ENCODE results near the gene RAB5A. TPM values are rescaled to one million over a fixed set of nuclear protein-coding genes. Genes with fewer than 3 reads are reported as not detected.
A peak's percentile ranks its signal among the peaks of the same experiment; 100 is the strongest.

Gene RAB5A
- total and polyA plus RNA-seq, 10 of the 15 experiments (the other 5 are each of a cell fraction or from before 2014, with no cell fraction given): 15.8 to 44.3 (median 29.1) TPM

GRCh38 chr3:19932422-19932821 lies 14.5 kb upstream of the RAB5A start:
- BruUV-seq (replicated peaks): no TSS peak
- no peaks in the 10 kb centered on the region for H4K20me1 ChIP-seq (ENCODE audit: control insufficient read depth, insufficient read depth)
- no peak overlapping the region for H3K4me3 ChIP-seq
- intact Hi-C loops (cut with micrococcal nuclease; ENCODE audit: unreplicated experiment) (loop anchor here (2.0 kb wide), 1 partner anchor 14 kb away; the partner anchor contains the start of gene RAB5A), in situ Hi-C loops (cut with MboI) (no loop called here)
- no peaks in the 10 kb centered on the region for H3K79me2 ChIP-seq (ENCODE audit: control insufficient read depth, insufficient read depth, low read length)
- no peaks in the 10 kb centered on the region for H3K27me3 ChIP-seq (replicated peaks in 1 of 2; ENCODE audit: control insufficient read depth in 2 of 2, insufficient read depth in 2 of 2, low read length in 1 of 2)
- WGBS (ENCODE audit: insufficient coverage, insufficient replicate concordance, low lambda C conversion rate, missing lambda C conversion rate): 88% methylated on average over 2 of the region's 2 CpGs
- POLR2A ChIA-PET: no interaction called here
- ATAC-seq: no peak
- TF ChIP-seq SIN3A (IDR thresholded peaks at IDR 0.05; ENCODE audit: low read depth, low read length): no peak
- TF ChIP-seq ZBED1 (IDR thresholded peaks at IDR 0.05; ENCODE audit: borderline replicate concordance): no peak
- no peak for TF ChIP-seq NFXL1 (IDR thresholded peaks at IDR 0.05; ENCODE audit: borderline replicate concordance)
- no peak for TF ChIP-seq NBN (IDR thresholded peaks at IDR 0.05)
- H3K4me1 ChIP-seq (ENCODE audit: control insufficient read depth, insufficient read depth, low read length): peaks cover 13% of the 10 kb centered on the region
- no peak overlapping the region for H2AFZ ChIP-seq (ENCODE audit: control insufficient read depth, low read depth, low read length)
- H3K27ac ChIP-seq (ENCODE audit: control insufficient read depth, insufficient read depth): no peak overlapping the region
- no peak overlapping the region for H3K4me2 ChIP-seq (ENCODE audit: control insufficient read depth, insufficient read depth)
- H3K9me3 ChIP-seq (replicated peaks; ENCODE audit: control insufficient read depth, insufficient read depth, low read length): no peaks in the 10 kb centered on the region; the same call in 2 of the 3 replicates
- RAD21 ChIA-PET (ENCODE audit: unreplicated experiment): no interaction called here
- CTCF ChIA-PET: no interaction called here
- SMC1A ChIA-PET (ENCODE audit: uncharacterized antibody, unreplicated experiment): interaction anchor here (1.4 to 1.5 kb wide), 2 partner anchors 9 to 12 kb away, joined by 5 read pairs; no protein-coding TSS in a partner anchor
- no peak overlapping the region for H3K9ac ChIP-seq (ENCODE audit: control insufficient read depth, insufficient read depth, low read length)
- no peak for DNase-seq (ENCODE audit: low read depth, low spot score)
- no peaks in the 10 kb centered on the region for H3K36me3 ChIP-seq (ENCODE audit: control insufficient read depth in 2 of 2, insufficient read depth in 2 of 2, low read length in 1 of 2)
- FAIRE-seq: no peak

GRCh38 chr3:19934098-19934566 lies 12.8 kb upstream of the RAB5A start, which contains the start of gene EFHB:
EFHB (minus strand) TSS chr3:19934217; CDS start chr3:19934018, 199 bp downstream.
- Histone ChIP-seq H3K27me3 (replicated peaks in 1 of 2; ENCODE audit: control insufficient read depth in 2 of 2, insufficient read depth in 2 of 2, low read length in 1 of 2) (no peaks in the 10 kb centered on the region), H4K20me1 (ENCODE audit: control insufficient read depth, insufficient read depth) (no peaks in the 10 kb centered on the region), H3K36me3 (ENCODE audit: control insufficient read depth in 2 of 2, insufficient read depth in 2 of 2, low read length in 1 of 2) (no peaks in the 10 kb centered on the region), H3K9me3 (replicated peaks; ENCODE audit: control insufficient read depth, insufficient read depth, low read length) (no peaks in the 10 kb centered on the region; the same call in 2 of the 3 replicates), H2AFZ (ENCODE audit: control insufficient read depth, low read depth, low read length) (no peak within 1 kb of the TSS), H3K79me2 (ENCODE audit: control insufficient read depth, insufficient read depth, low read length) (no peaks in the 10 kb centered on the region), H3K4me1 (ENCODE audit: control insufficient read depth, insufficient read depth, low read length) (peaks cover 13% of the 10 kb centered on the region), H3K4me2 (ENCODE audit: control insufficient read depth, insufficient read depth) (no peak within 1 kb of the TSS), H3K27ac (ENCODE audit: control insufficient read depth, insufficient read depth) (no peak within 1 kb of the TSS), H3K4me3 (no peak within 1 kb of the TSS), H3K9ac (ENCODE audit: control insufficient read depth, insufficient read depth, low read length) (no peak within 1 kb of the TSS)
- 61% methylated on average over 5 of the region's 5 CpGs for WGBS (ENCODE audit: insufficient coverage, insufficient replicate concordance, low lambda C conversion rate, missing lambda C conversion rate)
- TF ChIP-seq SPI1 (IDR thresholded peaks at IDR 0.05; ENCODE audit: borderline replicate concordance, insufficient read depth, low read depth, low read length): no peak
- TF ChIP-seq CBX5 (IDR thresholded peaks at IDR 0.05; ENCODE audit: low read depth): no peak
- in situ Hi-C loops (cut with MboI) (no loop called here), intact Hi-C loops (cut with micrococcal nuclease; ENCODE audit: unreplicated experiment) (no loop called here)
- ChIA-PET SMC1A (ENCODE audit: uncharacterized antibody, unreplicated experiment) (no interaction called here), POLR2A (no interaction called here), RAD21 (ENCODE audit: unreplicated experiment) (no interaction called here), CTCF (no interaction called here)
- DNase-seq (ENCODE audit: low read depth, low spot score): no peak
- 0 out of 3 replicates have a peak, but pooled peaks have one; percentile 18 for ATAC-seq
- BruUV-seq (replicated peaks): no TSS peak
- no peak for FAIRE-seq
